NCI-H2196 (cell line): ENCODE data around the gene CORIN.

Experiments used
- DNase-seq: peaks from one replicate; lab custom pipeline; 2025; ENCODE audit not compliant: unreplicated experiment; lab: John Stamatoyannopoulos, UW

The CORIN gene

GRCh38 chr4:47647544-47647943 lies 190.3 kb downstream of the CORIN start:
- DNase-seq = no peak

- no peak for DNase-seq
Measured at GRCh38 chr4:47647029-47647428, 190.8 kb downstream of the CORIN start.

GRCh38 chr4:47646372-47646771 lies 191.5 kb downstream of the CORIN start:
- DNase-seq = no peak

GRCh38 chr4:47643845-47644244 lies 194.0 kb downstream of the CORIN start:
- DNase-seq = no peak

- DNase-seq = no peak
Measured at GRCh38 chr4:47642985-47643760, 194.7 kb downstream of the CORIN start.

GRCh38 chr4:47642191-47642830 lies 195.6 kb downstream of the CORIN start:
- no peak for DNase-seq

GRCh38 chr4:47641755-47642154 lies 196.1 kb downstream of the CORIN start:
- no peak for DNase-seq

GRCh38 chr4:47640911-47641310 lies 197.0 kb downstream of the CORIN start:
- DNase-seq = no peak

- DNase-seq = no peak
Measured at GRCh38 chr4:47639531-47639930, 198.3 kb downstream of the CORIN start.

- DNase-seq = no peak
Measured at GRCh38 chr4:47631161-47631560, 206.7 kb downstream of the CORIN start.

GRCh38 chr4:47624031-47624441 lies 213.8 kb downstream of the CORIN start:
- no peak for DNase-seq

GRCh38 chr4:47621181-47621580 lies 216.7 kb downstream of the CORIN start:
- DNase-seq = no peak

- no peak for DNase-seq
Measured at GRCh38 chr4:47619691-47620090, 218.2 kb downstream of the CORIN start.

GRCh38 chr4:47617607-47618006 lies 220.3 kb downstream of the CORIN start:
- no peak for DNase-seq

GRCh38 chr4:47615385-47615784 lies 222.5 kb downstream of the CORIN start:
- no peak for DNase-seq

- no peak for DNase-seq
Measured at GRCh38 chr4:47612116-47613023, 225.5 kb downstream of the CORIN start.

GRCh38 chr4:47606482-47606881 lies 231.4 kb downstream of the CORIN start:
- no peak for DNase-seq

GRCh38 chr4:47598896-47599295 lies 239.0 kb downstream of the CORIN start:
- DNase-seq = no peak

GRCh38 chr4:47598320-47598719 lies 239.5 kb downstream of the CORIN start:
- DNase-seq = no peak

GRCh38 chr4:47597696-47598095 lies 240.2 kb downstream of the CORIN start:
- DNase-seq = no peak

- no peak for DNase-seq
Measured at GRCh38 chr4:47590325-47590724, 247.5 kb downstream of the CORIN start.

GRCh38 chr4:47579235-47579634 lies 258.6 kb downstream of the CORIN start:
- no peak for DNase-seq
